Mucosa of descending colon (tissue), 3 donors: Measurements from ENCODE around the gene KIRREL3. TPM values are rescaled to one million over a fixed set of nuclear protein-coding genes. Genes with fewer than 3 reads are reported as not detected.

Source experiments
- ATAC-seq: fragments of 200-7000 bp; cut with Tn5 transposase; one replicate; pipeline ENCODE4 v1.9.1; 2020; ENCODE audit warnings: mild to moderate bottlenecking, moderate library complexity
- DNase-seq, 3 donors: peaks; one replicate each; pipeline ENCODE4 v3.0.0-alpha.2; 2020
- H3K36me3 ChIP-seq: fragments of 200-600 bp; one replicate; pipeline ENCODE4 v1.8.0; 2021; ENCODE audit warnings: low read depth, mild to moderate bottlenecking
- H3K4me1 ChIP-seq: fragments of 200-600 bp; one replicate; pipeline ENCODE4 v1.8.0; 2021; ENCODE audit warnings: low read depth, mild to moderate bottlenecking
- H3K4me3 ChIP-seq: fragments of 200-600 bp; one replicate; pipeline ENCODE4 v1.8.0; 2021; ENCODE audit warnings: mild to moderate bottlenecking
- H3K9me3 ChIP-seq: fragments of 200-600 bp; one replicate; pipeline ENCODE4 v1.8.0; 2021; ENCODE audit warnings: mild to moderate bottlenecking
- intact Hi-C, 2 donors: fragments of 100-400 bp; cut with DNase I in 1 of 2; cut with micrococcal nuclease in 1 of 2; formaldehyde crosslinking; loops; one replicate each; pipeline versions ENCODE4 v1.11.0 to v1.11.1; 2022; cut with DNase I, micrococcal nuclease
- total RNA-seq, 3 donors: library from RNA; stranded (reverse); fragmentation: NEBNext Ultra II Directional in 2 of 3; extraction: Animal tissue kit (Norgen Biotek cat#: 25700) in 2 of 3; gene quantifications; one replicate each; pipeline versions ENCODE4 v1.2.1 to v1.2.4, GENCODE V29; 2021 to 2023
- TF ChIP-seq, protein P1 (sequence below): fragments of 200-600 bp; IDR thresholded peaks from one replicate; pipeline ENCODE4 v1.8.0; 2022; ENCODE audit warnings: antibody characterized with exemption, mild to moderate bottlenecking
- donor health status: DM: no; HTN: no; CAD: no; lungs with moderate emphysema.
- donor health status: DM: no; HTN: no; CAD: no.
- donor health status: DM: no; HTN: yes; CAD: no.

Gene KIRREL3
- total RNA-seq, 3 donors from 2014 or later = 0.23 to 2.4 (median 0.70) TPM

DNA sequence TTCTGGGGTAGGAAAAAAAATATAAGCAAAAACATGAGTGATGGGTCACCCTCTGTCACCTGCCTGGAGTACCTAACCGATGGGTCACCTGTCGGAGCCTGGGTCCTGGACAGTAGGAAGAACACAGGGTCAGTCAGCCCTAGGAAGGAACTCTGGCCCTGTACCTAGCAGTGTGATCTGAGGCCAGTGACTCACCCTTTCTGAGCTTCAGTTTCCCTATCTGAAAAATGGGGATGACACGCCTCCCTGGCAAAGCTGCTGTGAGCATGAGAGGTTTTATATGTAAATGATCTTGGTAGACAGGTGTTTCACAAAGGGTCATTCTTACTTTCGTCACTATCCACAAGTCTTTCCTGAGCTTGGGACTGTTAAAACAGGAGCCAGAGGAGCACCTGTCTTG is 463.1 kb downstream of the KIRREL3 start:
- ATAC-seq (no peak), DNase-seq (no peak)

DNA sequence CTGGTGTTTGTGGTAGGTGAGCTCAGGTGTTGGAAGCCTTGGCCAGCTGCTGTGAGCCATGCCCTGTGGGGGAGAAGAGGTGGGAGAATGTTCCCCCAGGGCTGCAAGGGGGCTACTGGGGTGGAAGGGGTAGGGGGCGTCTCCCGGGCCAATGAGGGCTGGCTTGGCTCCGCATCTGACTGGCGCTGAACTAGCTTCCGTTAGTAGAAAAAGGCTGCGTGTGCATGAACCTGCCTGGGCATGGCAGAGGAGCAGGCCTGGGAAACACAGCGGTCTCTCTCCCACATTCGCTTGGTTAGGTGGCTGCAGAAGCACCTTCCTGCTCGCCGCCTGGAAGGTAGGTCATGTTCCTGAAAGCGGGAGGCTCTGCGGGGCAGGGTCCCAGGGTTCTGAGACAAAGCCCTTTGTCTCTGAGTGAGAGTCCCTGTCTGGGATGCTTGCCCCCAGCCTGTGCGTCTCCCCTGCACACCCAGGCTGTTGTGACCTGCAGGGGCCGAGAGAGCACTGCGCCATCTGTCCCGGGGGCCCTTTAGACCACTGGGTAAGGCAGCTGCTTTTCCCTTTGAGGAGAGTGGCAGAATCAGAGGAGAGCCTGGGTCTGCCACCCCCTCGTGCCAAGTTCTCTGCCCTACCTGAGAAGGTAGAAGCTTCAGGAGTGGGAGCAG is 466.3 kb downstream of the KIRREL3 start:
- Histone ChIP-seq H3K4me3 (no peak overlapping the region), H3K9me3 (no peaks in the 10 kb centered on the region), H3K36me3 (no peaks in the 10 kb centered on the region), H3K4me1 (no peaks in the 10 kb centered on the region)
- intact Hi-C loops = no loop called here
- TF ChIP-seq, protein P1, sequence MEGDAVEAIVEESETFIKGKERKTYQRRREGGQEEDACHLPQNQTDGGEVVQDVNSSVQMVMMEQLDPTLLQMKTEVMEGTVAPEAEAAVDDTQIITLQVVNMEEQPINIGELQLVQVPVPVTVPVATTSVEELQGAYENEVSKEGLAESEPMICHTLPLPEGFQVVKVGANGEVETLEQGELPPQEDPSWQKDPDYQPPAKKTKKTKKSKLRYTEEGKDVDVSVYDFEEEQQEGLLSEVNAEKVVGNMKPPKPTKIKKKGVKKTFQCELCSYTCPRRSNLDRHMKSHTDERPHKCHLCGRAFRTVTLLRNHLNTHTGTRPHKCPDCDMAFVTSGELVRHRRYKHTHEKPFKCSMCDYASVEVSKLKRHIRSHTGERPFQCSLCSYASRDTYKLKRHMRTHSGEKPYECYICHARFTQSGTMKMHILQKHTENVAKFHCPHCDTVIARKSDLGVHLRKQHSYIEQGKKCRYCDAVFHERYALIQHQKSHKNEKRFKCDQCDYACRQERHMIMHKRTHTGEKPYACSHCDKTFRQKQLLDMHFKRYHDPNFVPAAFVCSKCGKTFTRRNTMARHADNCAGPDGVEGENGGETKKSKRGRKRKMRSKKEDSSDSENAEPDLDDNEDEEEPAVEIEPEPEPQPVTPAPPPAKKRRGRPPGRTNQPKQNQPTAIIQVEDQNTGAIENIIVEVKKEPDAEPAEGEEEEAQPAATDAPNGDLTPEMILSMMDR = no peak
- no peak for ATAC-seq
- DNase-seq = no peak

More for the DNA sequence above, 463.1 kb downstream of the KIRREL3 start:
- TF ChIP-seq, protein P1 = no peak
- H3K9me3 ChIP-seq = no peaks in the 10 kb centered on the region
- H3K4me3 ChIP-seq = no peak overlapping the region
- no peaks in the 10 kb centered on the region for H3K36me3 ChIP-seq
- intact Hi-C loops = no loop called here
- H3K4me1 ChIP-seq = no peaks in the 10 kb centered on the region

DNA sequence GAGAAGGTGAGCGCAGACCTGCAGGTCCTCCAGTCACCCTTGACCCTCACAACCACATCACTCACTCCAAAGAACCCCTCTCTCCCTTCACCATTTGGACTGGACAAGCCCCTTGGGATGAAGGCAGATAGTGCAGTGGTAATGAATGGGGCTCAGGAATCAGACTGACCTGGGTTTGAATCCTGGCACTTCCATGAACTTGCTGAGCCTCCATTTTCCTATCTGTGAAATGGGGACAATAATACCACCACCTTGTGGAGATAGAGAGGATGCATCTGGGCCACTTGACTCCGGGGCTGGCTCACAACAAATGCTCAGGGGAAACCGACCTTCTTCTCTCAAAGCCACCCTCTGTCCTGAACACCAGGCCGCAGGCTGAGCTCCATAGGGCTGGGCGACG is 467.0 kb downstream of the KIRREL3 start:
- H3K36me3 ChIP-seq = no peaks in the 10 kb centered on the region
- H3K4me3 ChIP-seq = no peak overlapping the region
- TF ChIP-seq, protein P1 = no peak
- H3K9me3 ChIP-seq = no peaks in the 10 kb centered on the region
- no peak for ATAC-seq
- intact Hi-C loops = no loop called here
- no peaks in the 10 kb centered on the region for H3K4me1 ChIP-seq
- no peak for DNase-seq

DNA sequence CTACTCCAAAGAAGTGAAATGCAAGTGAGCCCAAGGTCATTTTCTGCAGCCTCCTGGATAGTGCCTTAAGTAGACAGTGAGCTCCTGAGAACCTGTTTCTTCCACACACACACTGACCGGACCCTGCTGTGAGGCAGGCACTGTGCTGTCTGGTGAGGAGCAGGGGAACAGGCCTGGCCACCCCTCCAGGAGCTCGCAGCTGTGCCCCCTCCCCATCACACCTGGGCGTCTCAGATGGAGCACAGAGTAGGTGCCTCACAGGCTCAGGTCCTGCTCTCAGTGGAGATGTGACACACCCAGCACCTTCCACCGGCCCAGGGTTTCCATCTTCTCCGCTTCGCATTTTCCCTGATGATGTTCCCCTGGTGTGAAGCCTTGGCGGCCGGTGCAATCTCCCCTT is 470.2 kb downstream of the KIRREL3 start:
- Histone ChIP-seq H3K9me3 (no peaks in the 10 kb centered on the region), H3K4me1 (no peaks in the 10 kb centered on the region), H3K4me3 (no peak overlapping the region), H3K36me3 (no peaks in the 10 kb centered on the region)
- intact Hi-C loops = no loop called here
- TF ChIP-seq, protein P1 = no peak
- ATAC-seq (no peak), DNase-seq (no peak)

DNA sequence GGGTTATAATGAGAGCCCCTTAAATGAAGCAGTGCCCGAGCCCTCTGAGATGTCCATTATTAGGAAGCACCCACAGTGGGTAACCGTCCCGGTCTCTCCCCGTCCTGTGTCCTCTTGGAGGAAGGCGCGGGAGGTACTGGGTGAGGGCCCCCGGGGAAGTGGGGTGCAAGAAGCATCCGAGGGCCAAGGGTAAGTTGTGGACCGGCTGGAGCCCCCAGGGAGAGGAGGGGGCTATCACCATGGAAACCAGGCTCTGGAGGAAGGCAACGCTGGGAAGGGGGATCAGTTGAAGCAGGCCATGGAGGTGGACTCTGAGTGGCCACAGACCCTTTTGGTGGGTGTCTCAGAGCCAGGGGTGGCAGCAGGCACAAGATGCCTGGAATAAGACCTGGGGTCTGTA is 471.5 kb downstream of the KIRREL3 start:
- DNase-seq = no peak
- TF ChIP-seq, protein P1 = no peak
- intact Hi-C loops = no loop called here
- Histone ChIP-seq H3K4me1 (no peaks in the 10 kb centered on the region), H3K4me3 (no peak overlapping the region), H3K9me3 (no peaks in the 10 kb centered on the region), H3K36me3 (no peaks in the 10 kb centered on the region)
- ATAC-seq = no peak

DNA sequence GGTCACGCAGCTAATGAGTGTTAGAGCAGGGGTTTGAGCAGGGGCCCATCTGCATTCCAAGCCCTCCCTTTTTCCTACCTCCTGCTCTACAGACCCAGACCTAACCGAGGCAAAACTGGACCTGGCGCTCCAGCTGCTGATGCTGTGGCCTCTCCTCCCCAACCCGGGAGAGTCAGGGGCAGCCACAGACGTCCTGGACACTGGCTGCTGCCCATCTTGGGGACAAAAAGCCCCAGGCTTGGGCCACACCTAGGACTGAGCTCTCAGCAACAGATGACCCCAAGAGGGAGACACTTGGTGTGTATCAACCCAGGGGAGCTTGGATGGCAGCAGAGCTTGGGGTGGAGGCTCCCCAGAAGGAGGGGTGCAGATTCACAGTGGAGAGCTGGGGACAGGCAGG is 472.5 kb downstream of the KIRREL3 start:
- intact Hi-C loops = no loop called here
- DNase-seq = no peak
- TF ChIP-seq, protein P1 = no peak
- no peaks in the 10 kb centered on the region for H3K4me1 ChIP-seq
- H3K9me3 ChIP-seq = no peaks in the 10 kb centered on the region
- no peaks in the 10 kb centered on the region for H3K36me3 ChIP-seq
- no peak for ATAC-seq
- no peak overlapping the region for H3K4me3 ChIP-seq
